NB4 (cell line): ENCODE data around the gene MIF4GD.

Experiments
- DNase-seq: peaks from one replicate; pipeline ENCODE4 v3.0.0; 2010; ENCODE audit warnings: low read depth
- H3K4me3 ChIP-seq: one replicate; pipeline ENCODE4 v1.5.1; 2011; ENCODE audit warnings: mild to moderate bottlenecking, low read depth, low read length, moderate library complexity
- CTCF ChIP-seq: IDR thresholded peaks from one replicate; pipeline ENCODE4 v1.5.1; 2012; ENCODE audit warnings: low read depth, low read length
- MYC ChIP-seq: IDR thresholded peaks from 2 replicates; pipeline ENCODE4 v1.6.1; 2011; ENCODE audit warnings: low read depth, low read length
- POLR2A ChIP-seq: IDR thresholded peaks from 2 replicates; pipeline ENCODE4 v1.6.1; 2011; ENCODE audit warnings: mild to moderate bottlenecking; ENCODE audit not compliant: insufficient read length; ENCODE audit errors: extremely low read depth
- TF ChIP-seq, protein P1 (sequence below): IDR thresholded peaks from 2 replicates; pipeline ENCODE4 v1.6.1; 2011; ENCODE audit warnings: low read depth, low read length

MIF4GD gene

GRCh38 chr17:75244133-75244866 is 26.7 kb downstream of the MIF4GD start:
- DNase-seq: peak; percentile 86
- no peak overlapping the region for H3K4me3 ChIP-seq
- TF ChIP-seq MYC (peak; percentile 58; the same call in 1 of the 2 replicates), POLR2A (no peak), CTCF (no peak)
- TF ChIP-seq, protein P1, sequence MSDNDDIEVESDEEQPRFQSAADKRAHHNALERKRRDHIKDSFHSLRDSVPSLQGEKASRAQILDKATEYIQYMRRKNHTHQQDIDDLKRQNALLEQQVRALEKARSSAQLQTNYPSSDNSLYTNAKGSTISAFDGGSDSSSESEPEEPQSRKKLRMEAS: peak; percentile 51

DNA sequence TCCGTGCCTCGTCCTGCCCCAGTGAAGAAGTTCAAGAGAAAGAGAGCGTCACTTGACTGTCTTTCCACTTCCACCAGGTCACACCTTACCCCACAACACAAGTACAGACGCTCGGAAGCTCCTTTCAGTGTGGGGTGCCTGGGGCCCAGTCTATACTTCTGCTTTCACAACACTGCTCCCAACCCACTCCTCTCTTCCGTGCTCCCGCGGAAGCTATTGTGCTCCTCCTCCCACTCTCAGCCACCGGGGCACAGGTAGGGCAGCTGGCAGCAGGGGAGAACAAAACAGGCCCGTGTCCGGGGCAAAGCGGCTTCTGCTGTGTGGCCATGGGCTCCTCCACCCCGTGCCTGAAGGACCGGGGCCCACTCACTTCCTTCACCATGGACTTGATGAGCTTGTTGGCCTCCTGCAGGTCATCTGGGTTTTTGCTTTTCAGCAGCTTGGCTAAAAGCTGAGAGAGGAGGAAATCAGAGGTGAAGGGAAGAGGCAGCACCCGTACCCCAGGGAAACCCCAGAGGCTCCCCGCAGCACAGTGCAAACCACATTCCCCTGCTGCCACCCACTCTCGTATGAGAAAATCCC is 28.5 kb downstream of the MIF4GD start:
- H3K4me3 ChIP-seq: no peak overlapping the region
- no peak for TF ChIP-seq CTCF
- TF ChIP-seq POLR2A: no peak
- TF ChIP-seq MYC: no peak
- TF ChIP-seq, protein P1: no peak
- no peak for DNase-seq

DNA sequence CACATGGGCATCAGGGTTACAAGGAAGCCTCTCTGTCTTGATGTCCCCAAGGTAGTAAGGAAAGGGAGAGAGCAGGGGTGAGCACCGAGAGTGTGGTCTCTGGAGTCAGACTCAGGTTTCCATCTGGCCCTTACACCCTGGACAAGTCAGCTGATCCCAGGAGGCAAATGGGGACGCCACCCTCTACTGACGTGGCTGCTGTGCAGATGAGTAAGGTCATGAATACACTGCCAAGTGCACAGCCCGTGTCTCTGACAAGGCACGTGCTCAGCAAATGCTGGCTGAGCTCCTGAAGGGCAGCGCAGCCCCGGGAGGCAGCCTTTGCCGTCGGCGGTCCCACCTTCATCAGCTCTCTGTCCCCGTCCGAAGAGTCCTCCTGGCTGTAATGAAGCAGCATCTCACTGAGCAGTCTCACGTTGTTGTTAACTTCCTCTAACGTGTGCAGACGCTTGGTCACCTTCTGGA is 29.0 kb downstream of the MIF4GD start:
- H3K4me3 ChIP-seq: no peak overlapping the region
- TF ChIP-seq, protein P1: no peak
- TF ChIP-seq MYC (no peak), CTCF (no peak), POLR2A (no peak)
- no peak for DNase-seq

- no peak for DNase-seq
- TF ChIP-seq, protein P1: no peak
- TF ChIP-seq CTCF: no peak
- no peak for TF ChIP-seq POLR2A
- TF ChIP-seq MYC: no peak
- H3K4me3 ChIP-seq: no peak overlapping the region
Measured at GRCh38 chr17:75241502-75241901, 29.5 kb downstream of the MIF4GD start.

DNA sequence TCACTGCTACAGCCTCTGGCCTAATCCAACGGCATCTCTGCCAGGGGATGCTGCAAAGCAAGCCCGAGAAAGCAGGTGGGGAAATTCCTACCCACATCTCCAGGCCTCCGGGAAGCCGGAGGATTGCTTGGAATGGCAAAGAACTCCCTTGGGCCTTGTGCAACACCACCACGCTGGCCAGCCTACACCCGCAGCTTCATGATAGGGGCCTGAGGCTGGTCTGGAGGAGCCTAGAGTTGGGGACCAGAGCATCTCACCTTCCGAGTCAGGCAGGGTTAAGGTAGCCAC is 29.9 kb downstream of the MIF4GD start:
- DNase-seq: no peak
- TF ChIP-seq MYC: no peak
- no peak for TF ChIP-seq POLR2A
- TF ChIP-seq, protein P1: no peak
- TF ChIP-seq CTCF: no peak
- no peak overlapping the region for H3K4me3 ChIP-seq
